ENCODE measurements around the gene ANKRD35.
A peak's percentile ranks its signal among the peaks of the same experiment; 100 is the strongest.
"Not testable (repeated sequence)": the region's sequence is repeated elsewhere in the genome, so short reads cannot be mapped to it uniquely, and the experiment has no call there.

ANKRD35 gene, protein sequence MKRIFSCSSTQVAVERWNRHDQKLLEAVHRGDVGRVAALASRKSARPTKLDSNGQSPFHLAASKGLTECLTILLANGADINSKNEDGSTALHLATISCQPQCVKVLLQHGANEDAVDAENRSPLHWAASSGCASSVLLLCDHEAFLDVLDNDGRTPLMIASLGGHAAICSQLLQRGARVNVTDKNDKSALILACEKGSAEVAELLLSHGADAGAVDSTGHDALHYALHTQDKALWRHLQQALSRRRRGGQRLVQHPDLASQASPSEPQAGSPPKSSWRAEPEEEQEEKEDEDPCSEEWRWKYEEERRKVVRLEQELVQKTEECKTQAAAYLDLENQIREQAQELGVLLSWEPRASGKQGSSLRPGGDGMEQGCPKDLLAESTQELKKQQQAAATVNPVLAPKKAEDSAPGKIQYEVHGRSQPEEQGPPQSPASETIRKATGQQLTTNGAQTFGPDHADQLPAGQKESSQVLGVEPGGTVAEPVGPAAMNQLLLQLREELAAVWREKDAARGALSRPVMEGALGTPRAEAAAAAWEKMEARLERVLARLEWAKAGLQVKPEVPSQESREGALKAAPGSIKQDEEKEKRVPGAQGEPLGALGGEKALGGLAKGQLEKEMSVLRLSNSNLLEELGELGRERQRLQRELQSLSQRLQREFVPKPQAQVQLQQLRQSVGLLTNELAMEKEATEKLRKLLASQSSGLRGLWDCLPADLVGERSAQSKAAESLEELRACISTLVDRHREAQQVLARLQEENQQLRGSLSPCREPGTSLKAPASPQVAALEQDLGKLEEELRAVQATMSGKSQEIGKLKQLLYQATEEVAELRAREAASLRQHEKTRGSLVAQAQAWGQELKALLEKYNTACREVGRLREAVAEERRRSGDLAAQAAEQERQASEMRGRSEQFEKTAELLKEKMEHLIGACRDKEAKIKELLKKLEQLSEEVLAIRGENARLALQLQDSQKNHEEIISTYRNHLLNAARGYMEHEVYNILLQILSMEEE

DNA sequence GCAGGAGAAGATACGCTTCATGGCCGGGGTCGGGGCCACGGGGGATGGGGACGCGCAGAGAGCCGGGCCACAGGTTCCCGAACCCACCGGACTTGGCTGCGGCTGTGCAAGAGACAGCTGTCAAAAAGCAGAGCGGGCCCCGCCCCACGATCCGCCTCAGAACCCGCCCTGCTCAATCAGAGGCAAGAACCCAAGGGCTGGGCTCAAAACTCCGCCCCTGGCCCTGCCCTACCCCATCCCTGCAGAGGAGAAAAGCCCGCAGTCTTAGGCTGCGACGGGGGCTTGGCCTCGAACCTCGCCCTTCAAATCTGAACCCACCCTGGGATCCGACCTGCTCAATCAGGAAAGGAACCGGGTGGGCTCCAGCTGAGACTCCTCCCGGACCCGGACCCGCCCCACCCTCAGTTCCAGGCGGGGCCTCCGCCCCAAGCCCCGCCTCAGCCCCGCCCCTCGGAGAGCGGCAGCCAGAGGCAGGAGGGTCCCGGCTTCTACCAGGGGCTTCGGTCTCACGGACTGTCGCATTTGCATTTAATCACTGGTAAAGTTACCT, at the start of gene ANKRD35:
TSS of gene ANKRD35 (minus strand) at position 129 of the 550 bp plus-strand sequence. CDS start at position 21, 108 bp downstream.
- DNase-seq, result no peak

DNA sequence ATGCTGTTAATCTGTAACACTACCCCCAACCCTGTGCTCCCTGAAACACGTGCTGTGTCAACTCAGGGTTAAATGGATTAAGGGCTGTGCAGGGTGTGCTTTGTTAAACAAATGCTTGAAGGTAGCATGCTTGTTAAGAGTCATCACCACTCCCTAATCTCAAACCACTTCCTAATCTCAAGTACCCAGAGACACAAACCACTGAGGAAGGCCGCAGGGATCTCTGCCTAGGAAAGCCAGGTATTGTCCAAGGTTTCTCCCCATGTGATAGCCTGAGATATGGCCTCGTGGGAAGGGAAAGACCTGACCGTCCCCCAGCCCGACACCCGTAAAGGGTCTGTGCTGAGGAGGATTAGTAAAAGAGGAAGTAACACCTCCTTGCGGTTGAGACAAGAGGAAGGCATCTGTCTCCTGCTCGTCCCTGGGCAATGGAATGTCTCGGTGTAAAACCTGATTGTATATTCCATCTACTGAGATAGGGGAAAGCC, 46.9 kb upstream of the ANKRD35 start:
- DNase-seq, result peak; percentile 46

DNA sequence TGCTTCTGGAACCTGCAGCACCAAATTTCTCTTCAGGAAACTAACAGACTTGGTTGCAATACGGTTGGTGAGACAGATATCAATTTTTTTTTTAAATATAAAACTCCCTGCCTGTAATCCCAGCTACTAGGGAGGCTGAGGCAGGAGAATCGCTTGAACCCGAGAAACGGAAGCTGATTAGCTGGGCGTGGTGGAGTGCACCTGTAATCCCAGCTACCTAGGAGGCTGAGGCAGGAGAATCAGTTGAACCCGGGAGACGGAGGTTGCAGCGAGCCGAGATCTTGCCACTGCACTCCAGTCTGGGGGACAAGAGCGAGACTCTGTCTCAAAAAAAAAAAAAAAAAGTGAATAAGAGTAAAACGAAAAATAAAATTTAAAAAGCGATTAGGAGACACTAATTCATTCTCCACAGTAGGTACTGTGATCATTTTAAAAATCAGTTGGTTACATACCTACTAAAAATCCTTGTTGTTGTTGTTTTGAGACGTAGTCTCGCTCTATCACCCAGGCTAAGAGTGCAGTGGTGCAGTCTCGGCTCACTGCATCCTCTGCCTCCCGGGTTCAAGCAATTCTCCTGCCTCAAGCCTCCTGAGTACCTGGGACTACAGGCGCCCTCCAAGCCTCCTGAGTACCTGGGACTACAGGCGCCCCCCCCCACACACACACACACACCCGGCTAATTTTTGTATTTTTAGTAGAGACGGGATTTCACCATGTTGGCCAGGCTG, 42.4 kb upstream of the ANKRD35 start:
- no peak for DNase-seq

DNA sequence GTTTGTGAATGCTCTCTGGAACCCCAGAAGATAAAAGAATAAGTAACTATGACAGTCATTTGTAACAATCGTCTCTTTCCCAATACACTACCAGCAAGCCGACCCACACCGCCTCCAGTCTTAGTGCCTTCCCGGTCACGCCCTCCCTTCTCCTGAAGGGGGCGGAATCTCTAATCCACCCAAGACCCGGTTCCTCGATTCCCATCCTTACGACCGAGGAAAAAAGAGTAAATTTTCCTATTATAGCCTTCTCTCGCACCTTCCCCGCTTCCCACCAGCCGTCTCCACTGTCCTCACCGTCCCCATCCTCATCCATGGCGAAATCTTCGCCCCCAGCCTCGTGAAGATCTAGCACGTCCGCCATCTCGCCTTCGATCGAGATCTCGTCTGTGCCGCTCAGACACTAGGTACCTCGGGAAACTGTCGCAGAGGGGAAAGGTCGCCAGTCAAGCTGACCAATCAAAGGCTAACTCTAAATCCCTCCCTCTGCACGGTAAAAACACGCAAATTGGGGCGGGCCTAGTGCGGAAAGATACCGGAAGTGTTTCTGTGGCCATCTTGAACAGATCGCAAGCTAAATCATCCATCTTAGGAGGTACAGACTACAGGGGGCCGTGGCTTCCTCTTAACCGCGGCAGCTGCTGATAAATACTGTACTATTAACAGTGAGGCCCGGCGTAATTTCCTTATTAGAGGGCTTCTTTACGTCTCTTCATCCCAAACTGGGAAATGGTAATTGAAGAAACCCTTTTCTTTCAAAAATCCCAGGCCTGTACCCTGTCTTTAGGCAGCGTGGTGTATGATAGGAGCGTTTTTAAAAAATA, 41.6 kb upstream of the ANKRD35 start, which contains the start of gene RBM8A:
TSS of gene RBM8A (minus strand) at position 422 of the 824 bp plus-strand sequence. CDS start at position 364, 58 bp downstream.
- DNase-seq, result peak; percentile 96

DNA sequence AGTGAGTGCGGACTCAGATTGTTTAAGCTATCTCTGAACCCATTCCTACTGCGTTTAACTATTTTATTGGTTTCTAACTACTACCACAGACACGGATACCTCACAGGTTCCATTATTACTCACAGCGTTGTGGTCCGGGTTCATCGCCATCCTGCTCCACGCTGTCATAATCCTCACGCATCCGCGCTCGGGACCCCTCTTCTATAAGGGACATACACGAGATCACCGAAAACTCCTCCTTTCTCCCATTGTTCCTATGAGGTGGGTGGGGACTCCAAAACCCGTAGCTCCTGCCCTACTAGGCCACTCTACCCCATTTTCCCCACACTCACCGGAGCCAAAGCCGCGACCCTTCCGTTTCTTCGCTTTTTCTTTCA, 41.0 kb upstream of the ANKRD35 start:
- no peak for DNase-seq

DNA sequence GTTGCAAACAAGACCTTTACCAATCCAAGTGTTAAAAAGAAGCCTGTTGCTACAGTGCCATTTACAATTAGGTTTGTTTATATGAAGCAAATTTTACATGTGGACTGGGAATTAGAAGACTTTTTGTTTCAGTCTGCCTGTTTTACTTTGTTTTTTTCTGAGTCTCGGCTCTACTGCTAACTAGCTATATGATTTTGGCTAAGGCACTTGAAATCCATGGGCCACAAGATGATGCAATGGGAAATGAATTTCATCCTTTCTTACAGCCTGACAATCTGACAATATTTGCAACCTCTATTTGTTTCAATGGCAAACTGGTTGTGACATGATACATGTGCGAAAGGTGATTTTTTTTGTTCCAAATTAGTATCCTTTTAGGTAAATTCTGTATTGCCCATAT, 36.6 kb upstream of the ANKRD35 start:
- peak; percentile 44 for DNase-seq

DNA sequence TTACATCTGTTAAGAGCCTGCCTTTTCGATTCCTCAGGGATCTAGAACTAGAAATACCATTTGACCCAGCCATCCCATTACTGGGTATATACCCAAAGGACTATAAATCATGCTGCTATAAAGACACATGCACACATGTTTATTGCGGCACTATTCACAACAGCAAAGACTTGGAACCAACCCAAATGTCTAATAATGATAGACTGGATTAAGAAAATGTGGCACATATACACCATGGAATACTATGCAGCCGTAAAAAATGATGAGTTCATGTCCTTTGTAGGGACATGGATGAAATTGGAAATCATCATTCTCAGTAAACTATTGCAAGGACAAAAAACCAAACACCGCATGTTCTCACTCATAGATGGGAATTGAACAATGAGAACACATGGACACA, 34.6 kb upstream of the ANKRD35 start:
- DNase-seq, result not testable (repeated sequence)

DNA sequence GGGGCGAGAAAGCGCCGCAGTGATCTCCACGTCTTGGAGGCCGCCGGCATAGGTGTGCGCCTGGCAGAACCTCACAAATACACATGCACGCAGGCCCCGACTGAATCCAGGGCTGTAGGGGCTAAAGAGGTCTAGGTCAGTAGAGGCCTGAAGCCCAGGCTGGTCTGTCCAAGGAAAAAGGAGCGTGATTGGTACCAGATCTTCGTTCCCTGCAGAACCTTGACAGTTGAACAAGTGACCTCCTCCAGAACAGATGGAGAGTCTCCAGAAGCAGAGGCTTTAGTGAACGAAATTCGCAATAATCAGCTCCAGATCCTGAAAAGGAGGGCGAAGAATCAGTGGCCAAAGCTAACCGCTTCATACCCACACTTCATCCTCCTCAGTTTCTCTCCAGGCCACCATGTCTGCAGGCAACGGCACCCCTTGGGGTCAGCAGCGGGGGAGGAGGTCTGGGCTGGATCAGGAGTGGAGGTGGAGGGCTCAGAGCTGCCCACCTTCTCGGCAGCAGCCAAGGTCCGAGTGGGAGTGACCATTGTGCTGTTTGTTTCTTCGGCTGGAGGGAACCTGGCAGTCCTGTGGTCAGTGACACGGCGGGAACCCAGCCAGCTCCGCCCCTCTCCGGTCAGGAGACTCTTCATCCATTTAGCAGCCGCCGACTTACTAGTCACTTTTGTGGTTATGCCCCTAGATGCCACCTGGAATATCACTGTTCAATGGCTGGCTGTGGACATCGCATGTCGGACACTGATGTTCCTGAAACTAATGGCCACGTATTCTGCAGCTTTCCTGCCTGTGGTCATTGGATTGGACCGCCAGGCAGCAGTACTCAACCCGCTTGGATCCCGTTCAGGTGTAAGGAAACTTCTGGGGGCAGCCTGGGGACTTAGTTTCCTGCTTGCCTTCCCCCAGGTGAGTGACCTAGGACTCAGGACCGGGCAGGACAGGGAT, 33.6 kb upstream of the ANKRD35 start:
- peak; percentile 0 for DNase-seq

DNA sequence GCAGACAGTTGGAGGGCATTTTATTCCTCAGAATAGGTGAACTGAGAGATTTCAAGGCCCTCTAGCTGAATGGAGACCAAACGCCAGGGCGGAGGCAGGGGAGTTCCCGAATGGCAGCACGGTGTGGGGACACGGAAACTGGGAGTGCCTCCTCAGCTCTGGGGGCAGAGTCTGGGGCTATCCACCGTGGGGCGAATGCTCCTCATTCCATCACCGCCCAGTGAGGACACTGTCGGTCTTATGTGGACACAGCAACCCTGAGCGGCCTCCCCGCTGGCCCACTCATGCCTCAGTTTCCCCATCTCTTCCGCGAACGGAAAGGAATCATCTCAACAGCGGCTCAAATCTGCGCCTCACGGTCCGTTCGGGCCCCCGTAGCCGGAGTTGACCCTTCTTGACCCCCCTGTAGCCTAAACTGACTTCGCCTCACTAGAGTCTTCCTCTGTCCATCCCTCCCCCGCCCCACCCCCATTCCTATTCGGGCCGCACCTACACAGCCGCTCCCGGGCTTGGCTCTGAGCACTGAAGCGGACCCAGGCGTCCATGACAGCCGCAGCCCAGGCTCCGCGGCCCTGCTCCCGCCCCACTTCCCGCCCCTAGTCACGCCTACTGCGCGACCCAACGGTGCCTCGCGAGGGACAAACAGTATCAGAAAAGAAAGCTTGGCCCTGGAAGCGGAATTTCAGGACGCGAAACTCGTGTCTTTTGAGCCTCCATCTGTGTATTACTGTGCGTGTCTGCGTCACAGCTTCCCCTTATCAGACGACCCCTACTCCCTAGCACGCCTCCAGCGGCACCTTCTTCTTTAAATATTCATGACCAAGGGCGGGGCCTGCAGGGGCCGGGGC, 32.7 kb upstream of the ANKRD35 start, which contains the start of gene PEX11B:
TSS of gene PEX11B (minus strand) at position 574 of the 848 bp plus-strand sequence. CDS start at position 545, 29 bp downstream.
- peak; percentile 79 for DNase-seq

DNA sequence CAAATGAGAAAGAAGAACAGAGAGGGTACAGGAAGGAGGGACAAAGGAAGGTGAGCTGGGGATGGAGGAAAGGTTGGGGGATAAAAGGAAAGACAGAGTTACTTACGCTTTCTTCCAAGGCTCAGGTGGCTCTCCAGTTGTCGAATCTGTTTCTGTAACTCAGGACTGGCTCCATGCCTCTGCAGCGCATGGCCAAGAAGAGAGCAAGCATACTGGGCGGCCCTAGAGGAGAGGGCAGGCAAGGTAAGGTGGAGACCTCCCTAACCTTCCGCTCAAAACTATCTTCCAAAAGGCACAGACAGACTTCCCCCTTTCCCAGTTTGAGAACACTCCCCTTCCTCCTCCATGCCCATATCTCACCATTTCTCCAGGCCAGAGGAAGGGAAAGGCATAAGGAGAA, 31.9 kb upstream of the ANKRD35 start:
- no peak for DNase-seq

DNA sequence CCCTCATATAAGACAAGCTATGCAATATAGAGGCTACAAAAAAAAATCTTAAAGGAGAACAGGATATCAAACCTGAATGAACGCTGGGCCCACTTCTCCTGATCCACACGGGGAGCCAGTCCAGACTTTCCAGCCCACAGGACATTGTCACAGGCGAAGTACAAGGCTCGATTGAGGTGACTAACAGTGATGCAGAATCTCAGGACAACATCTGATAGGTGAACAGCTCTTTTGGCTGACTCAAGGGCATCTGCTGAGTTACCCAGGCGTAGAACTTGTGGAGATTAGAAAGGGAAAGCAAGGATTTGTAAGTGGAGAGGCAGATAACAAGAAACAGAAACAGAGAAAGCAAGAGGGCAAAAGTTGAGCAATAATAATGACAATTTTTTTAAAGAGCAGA, 31.1 kb upstream of the ANKRD35 start:
- DNase-seq, result no peak

DNA sequence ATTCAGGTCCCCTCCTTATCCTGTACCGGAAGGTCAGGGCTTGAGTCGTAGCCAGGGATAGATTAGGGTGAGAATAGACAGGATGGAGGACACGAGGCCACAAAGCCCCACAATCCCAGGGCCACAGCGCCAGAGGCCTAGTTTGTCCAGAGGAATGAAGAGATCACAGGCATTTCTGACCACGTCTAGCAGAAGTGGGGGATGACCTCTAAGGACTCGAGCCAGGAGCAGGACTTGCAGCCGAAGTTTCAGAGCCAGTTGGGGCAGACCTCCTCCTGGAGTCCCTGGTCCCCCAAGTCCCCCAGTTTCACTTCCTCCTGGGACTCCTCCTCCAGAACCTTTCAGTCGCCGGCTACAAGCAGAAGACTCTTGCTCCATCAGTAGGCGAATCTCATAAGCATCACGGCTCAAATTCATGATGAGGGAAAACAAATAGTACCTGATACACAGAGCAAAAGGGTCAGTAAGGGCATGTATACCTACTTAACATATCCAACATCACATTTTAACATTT, 26.5 kb upstream of the ANKRD35 start:
- no peak for DNase-seq

DNA sequence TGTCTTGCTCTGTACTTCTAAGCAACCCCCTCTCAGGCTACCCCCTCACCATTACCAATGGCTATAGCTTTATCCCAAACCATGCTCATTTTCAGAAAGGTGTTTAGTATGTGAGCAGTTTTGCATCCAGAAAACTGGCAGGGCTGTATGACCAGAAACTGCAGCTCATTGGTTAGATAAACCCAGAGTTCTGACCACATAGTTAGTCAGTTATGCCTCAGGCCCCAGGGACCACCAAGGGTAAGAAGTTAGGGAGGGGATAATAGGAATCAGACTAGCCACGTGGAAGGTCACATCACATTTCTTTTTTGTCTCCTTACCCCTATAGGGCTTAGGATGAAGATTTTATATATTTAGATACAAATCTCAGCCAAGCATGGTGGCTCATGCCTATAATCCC, 23.0 kb upstream of the ANKRD35 start:
- no peak for DNase-seq

DNA sequence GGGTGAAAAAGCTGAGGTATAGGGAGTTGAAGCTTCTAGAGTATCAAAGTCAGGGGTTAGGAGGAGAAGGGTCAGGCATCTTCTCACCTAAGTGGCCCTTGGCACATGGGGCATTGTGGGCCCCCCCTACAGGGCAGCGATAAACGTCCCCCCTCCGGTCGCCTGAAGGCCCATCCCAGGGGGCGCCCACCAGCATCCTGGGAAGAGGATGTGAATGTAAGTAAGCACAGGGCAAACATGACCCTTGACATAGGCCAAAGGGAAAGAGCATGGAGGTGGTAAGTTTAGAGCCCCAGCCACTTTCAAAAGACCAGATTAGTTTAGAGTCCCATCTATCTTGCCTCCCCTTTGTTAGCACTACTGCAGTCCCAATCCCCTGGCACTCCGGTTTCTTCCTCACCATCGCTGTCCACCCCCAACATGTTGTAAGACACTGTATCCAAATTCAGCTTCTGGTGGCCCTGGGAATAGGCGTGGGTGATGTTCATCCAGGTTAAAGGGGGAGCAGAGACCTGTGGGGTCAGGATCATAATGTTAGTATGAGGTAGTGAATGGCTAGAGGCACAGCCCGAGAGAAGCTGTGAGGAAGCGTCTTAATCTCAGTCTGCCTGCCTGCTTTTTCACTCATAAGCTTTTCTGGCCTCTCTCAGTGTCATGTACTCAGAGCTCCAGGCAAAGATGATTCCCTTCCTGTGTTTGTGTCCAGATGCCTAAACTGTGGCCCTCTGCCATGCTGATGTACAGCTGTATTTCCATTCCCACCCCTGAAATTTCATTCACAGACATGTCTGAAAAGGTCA, 21.5 kb upstream of the ANKRD35 start:
- no peak for DNase-seq

DNA sequence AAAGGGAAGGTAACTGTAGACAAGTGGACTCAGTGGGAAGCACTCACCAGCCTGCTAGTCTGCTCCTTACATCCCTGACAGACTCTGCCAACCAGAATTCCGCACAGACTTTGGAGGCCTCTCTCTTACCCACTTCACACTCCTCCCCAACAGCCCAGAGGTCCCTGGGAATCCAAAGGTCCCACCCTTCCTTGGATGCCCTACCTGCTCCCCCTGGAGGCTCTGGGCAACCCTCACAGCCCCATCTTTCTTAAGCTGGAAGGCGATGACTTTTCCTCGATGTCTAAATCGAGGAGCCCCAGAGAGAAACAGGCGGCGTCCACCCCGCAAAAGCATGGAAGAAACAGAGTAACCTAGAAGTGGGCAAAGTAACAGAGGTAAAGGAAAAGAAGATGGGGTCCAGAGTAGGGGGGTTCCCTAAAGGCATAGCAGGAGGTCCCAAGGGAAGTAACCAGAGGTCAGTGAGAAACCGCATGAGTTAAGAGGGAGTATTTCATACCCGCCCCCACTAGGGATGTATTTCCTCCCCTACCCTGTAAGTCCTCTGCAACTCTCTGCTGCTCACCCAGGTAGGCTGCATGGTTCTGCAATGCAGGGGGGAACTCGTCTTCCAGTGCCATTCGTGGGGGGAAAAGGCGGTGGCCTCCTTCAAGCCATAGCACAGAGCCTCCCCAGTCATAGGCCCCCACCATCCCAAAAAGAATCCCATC, 15.8 kb upstream of the ANKRD35 start:
- DNase-seq, result no peak

DNA sequence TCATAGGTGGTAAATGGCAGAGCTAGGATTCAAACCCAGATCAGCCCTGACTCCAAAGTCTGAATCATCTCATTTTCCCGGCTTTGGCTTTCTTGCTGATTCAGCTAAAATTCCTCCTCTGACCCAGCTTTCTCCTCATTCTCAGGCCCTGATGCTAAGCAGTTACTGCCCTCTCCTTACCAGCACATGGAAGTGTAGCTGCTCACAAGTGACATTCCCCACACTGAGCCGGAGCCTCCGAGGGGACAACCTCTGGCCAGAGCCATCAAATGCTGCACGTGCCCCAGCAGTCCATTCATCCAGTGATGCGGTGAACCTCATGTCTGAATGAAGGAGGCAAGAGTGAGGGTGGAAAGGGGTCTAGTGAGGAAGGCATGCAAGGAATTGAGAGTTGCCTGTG, 13.1 kb upstream of the ANKRD35 start:
- DNase-seq, result no peak

DNA sequence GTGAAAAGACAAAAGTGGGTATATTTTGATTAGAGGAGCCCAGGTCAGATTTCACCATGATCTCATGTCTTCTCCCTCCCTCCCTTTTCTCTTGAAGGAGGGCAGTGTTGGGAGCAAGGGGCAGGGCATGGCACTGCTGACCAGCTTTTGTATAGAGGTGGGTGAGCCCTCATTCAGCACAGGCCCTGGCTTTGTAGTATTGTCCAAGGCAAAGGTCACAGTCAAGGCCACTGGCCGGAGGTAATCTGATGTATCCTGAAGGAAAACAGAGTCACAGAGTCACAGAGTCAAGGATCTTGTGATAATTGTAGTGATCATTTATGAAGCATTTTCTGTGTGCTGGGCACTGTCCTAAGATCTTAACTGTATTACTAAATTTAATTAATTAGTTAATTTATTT, 12.3 kb upstream of the ANKRD35 start:
- no peak for DNase-seq

Data from GF-D8 (cell line).